ENCODE data around the gene POU3F1.

POU3F1 gene

DNA sequence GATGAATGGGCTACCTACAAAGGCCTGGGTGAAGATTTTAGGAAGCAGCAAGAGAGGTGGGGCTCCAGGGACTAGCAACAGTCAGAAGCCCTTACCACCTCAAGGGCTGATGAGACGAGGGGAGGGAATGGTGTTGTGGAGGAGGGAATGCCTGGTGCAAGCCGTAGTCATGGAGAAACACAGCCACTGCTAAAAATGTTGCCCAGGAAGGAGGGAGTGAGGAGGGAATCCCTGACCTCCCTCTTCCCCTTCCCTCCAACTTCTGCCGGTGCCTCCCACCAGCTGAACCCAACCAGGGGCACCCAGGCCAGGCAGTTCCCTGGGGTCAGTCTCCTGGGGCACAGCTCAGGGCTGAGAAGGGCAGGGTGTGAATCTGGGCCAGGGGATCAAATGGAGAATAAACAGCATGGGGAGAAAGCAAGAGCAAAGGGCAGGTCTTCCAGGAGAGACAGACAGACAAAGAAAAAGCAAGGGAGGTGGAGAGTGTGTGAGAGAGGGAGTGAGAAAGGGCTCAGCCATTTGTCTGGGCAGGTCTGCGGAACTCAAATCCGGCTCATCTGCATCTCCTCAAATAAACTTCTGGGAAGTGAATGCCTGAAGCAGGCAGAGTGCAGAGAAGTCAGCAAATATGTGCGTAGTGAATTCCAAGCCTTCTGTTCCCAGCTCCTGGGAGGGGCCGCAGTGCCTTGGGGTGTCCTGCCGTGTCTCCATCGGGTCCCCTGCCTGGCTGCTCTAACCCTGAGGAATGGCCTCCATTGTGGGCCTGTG, 27.1 kb upstream of the POU3F1 start:
- DNase-seq: no peak

GRCh38 chr1:38072858-38073257, 26.3 kb upstream of the POU3F1 start:
- no peak for DNase-seq

- no peak for DNase-seq
These were observed 25.0 kb upstream of the POU3F1 start for GRCh38 chr1:38071312-38072256.

GRCh38 chr1:38068980-38069340, 22.4 kb upstream of the POU3F1 start:
- DNase-seq: no peak

DNA sequence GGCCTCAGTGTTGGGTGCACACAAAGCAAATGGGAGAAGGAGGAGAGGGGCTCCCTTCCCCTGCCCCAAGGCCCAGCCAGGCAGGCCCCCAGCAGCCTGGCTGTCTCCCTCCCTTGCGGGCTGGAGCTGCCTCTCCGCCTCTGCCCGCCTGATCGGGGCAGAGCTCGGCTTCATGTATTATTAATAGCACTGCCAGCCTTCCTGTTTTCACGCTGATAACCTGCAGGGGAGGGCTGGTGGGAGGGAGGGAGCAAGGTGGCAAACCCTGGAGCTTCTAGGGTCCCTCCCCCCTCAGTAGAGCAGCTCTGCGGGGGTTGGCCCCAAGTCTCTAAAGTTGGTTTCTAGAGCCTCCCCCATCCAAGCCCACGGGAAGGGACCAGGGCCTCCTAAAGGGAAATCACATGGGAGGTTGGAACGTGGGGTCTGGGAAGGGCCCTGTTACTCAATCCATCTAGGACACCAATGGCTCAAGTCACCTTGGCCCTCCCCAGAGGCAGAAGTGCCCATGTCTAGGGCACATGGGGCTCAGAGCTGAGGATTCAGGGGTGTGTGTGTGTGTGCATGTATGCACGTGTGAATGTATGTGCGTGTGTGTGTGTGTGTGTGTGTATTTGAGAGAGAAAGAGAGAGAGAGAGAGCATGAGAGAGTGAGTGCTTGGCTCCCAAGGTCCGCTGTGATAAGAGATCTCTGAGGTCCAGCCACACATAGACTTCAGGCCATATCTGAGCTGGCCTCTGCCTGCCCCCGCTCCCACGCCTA, 21.8 kb upstream of the POU3F1 start:
- DNase-seq: no peak

DNA sequence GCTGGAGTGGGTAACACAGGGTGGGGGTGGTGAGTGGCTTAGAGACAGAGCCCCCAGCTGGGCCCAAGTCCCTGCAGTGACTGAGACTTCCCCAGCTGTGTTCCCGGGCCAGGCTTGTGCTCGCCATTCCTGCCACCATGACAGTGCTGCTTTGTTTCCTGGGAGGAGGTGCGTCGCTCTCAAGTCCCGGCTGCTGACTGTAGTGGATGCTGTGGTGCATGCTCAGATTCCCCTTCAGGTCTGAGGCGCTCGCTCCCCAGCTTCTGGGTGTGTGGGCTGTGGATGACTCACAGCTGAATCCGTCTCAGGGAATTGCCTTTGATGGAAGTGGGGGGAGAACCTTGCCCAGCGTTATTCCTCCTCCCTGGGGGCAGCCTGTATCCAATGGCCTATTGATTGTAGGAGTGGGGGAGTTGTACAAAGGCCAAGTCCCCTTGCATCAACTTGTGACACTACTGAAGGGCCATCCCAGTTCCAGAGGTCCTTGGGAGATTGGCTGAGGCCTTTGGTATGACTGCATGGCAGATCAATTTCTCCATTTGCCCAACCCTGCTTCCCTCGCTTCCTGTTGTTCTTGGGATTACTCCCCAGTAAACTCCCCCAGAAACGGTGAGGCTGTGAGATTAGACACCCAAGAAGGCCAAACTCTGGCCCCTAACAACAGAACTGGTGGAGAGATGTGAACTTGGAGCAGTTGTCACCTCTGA, 17.8 kb upstream of the POU3F1 start:
- no peak for DNase-seq

DNA sequence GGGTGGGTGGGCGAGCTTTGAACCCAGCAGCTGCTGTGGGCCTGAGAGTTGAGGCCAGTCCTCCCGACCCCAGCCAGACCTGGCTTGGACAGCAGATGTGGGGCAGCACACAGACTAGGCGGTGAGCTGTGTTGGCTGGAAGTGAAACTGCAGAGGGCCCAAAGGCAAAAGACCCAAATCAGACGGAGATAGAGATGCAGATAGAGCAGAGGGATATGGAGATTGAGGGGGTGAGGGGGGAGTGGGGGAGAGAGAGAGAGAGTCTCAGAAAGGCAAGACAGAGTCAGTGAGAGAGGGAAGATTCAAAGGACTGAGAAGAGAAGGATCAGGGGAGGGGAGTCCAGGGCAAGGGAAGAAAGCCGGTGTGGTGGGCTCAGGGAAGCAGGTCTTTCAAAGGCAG, 17.0 kb upstream of the POU3F1 start:
- DNase-seq: no peak

GRCh38 chr1:38062361-38063288, 16.0 kb upstream of the POU3F1 start:
- DNase-seq: no peak

GRCh38 chr1:38061883-38062328, 15.3 kb upstream of the POU3F1 start:
- DNase-seq: no peak

DNA sequence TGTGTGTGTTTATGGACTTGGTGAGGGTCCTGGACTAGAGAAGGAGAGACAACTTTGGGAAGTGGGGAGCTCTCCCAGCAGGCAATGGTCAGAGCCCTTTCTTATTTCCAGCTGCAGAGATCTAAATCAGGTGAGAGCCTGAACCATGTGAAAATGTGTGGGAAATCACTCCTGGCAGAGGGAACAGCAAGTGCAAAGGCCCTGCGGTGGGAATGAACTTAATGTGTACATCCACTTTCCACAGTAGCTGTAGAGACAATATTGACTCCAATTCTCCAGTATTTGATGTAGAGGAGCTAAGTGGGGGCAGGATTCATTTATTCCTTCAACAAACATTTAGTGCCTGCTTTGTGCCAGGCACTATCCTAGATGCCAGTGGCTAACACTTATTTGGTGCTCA, 14.7 kb upstream of the POU3F1 start:
- no peak for DNase-seq

- no peak for DNase-seq
These were observed 13.9 kb upstream of the POU3F1 start for GRCh38 chr1:38060498-38060897.

- DNase-seq: no peak
These were observed 13.2 kb upstream of the POU3F1 start for GRCh38 chr1:38059635-38060250.

DNA sequence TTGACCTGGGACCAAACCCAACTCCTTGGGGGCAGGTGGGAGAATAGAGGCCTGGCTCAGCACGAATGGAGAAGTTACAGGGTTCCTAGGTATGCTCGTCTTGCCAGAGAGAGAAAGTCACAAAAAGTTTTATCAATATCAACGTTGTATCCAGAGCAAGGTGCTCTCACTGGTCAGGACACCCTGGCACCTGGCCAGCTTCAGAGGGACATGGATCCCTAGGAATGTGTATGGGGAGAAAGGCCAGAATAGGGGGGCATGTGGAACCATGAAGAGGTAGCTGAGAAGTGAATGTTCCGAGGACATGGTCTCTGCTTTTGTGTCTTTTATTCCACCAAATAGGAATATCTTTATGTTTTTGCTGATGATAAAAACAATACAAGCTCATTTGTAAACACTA, 9.4 kb upstream of the POU3F1 start:
- no peak for DNase-seq

GRCh38 chr1:38055398-38055797, 8.8 kb upstream of the POU3F1 start:
- DNase-seq: no peak

GRCh38 chr1:38053416-38054091, 7.0 kb upstream of the POU3F1 start:
- no peak for DNase-seq

DNA sequence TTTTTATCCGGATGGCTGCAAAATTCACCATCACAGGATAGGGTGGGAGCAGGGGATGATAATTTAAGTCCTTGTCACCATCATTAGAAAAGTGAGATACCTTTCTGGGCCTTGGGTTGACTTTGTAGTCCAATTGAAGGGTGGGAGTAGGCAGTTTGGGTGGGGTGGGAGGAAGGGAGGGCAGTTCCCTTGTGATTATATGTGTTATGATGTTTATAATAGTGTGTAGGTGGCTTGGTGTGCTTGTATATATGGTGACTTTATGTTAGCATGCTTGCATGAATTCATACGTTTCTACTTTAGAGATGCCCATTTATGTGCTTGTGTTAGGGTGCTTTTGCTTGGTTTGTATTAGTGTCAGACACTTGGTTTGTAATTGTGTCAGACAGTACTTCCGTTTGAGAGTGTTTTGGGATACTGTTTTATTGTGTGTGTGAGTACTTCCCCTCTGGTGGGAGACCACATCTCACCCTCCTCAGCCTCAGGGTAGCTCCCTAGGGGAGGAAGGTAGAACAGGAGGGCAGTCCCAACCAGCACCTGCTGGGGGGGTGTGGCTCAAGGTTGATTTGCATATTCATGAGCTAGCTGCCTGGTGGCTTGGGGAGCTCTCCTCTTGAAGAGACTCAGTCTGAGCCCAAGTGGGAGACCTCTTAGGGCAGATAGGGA, 6.3 kb upstream of the POU3F1 start:
- DNase-seq: no peak

DNA sequence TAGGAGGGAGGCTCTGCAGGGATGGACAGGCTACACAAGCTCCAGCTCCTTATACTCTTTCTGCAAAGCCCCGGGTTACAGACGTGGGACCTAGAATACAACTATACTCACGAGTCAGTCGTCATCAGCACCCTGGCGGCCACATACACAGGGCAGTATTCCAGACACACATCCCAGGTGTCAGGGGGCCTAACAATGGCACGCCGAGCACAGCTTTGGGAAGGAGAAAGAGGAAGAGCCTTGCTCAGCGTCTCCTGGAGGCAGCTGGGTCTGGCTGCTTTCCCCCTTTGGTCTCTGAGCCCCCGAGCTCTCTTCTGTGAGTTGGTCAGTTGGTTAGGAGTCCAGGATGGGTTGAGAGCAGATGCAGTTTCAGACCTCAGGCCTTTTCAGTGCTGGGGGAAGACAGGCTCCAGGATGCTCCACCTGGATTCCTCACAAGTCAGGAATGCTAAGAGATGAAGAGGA, 4.5 kb upstream of the POU3F1 start:
- no peak for DNase-seq

- no peak for DNase-seq
These were observed 3.9 kb upstream of the POU3F1 start for GRCh38 chr1:38050397-38051078.

DNA sequence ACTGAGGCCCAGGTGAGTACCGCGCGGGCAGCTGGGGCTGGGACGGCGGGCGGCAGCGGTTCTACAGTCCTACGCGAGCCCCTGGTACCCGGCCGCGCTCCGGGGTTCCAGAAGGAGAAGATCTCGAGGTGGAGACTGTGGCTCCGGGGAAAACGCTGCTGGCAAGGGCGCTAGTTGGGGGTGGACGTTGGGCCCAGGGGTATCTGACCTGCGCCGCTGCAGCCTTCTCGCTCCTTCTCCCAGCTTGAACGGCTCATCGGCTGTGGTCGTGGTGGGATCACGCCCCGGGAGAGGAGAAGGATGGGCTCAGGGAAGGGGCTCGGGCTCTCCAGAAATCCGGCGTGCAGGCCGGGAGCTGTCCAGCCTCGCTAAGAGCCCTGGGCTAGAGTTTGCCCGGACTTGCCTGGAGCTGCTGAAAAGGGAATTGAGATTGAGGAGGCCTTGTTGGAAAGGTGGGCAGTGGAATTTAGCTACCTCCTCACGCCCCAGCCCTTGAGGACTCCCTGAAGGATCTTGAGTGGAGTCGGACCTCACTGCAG, 1.1 kb upstream of the POU3F1 start:
- DNase-seq: no peak
